Erythroblast (primary cell): ENCODE data around the gene ARHGAP6.

ENCODE experiments used
- GATA1 ChIP-seq: IDR thresholded peaks from 2 replicates; pipeline ENCODE4 v1.6.1; 2011; ENCODE audit warnings: low read depth, mild to moderate bottlenecking, control low read depth, low read length, moderate library complexity
- POLR2A ChIP-seq: IDR thresholded peaks from 2 replicates; pipeline ENCODE4 v1.6.1; 2011; ENCODE audit warnings: mild to moderate bottlenecking, low read length

DNA sequence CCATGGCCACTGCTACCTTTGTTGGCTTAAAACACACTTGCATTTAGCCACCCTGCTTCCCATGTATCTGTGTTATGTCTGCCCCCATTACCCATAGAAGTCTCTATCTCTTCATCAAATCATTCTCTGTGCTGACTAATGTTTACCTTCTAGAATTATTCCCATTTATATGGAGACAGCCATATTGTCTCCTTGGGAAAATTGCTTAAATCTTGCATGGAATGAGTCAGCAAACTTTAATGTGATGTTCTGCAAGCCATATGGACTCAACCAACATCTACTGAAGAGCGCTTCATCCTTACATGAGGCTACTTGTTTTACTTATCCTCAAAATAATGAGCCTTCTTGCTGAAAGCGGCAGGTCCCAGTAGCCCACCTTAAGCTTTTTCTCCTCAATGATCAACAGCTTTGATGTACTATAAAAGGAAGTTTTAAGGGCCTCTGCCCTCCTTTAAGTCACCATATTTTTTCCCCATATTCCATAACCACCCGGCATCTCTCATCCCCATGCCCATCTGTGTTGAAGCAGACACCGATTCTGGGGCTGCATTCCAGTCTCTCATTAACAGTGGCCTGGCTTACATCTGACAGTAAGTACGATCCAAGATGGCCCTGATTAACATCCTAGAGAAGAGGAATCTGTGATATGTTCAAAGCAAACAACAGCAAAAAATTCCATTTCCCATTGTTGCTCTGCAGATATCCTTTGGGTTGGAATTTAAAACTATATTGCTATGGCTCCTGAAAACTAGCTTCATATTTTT is 130.4 kb downstream of the ARHGAP6 start:
- TF ChIP-seq POLR2A (no peak), GATA1 (no peak)
